HCT116 (cell line): ENCODE results near the gene CCDC117. TPM values are rescaled to one million over a fixed set of nuclear protein-coding genes. Genes with fewer than 3 reads are reported as not detected.

Source experiments
- ATAC-seq: fragments of 200-7000 bp; cut with Tn5 transposase; 2 replicates; pipeline ENCODE4 v1.9.1; 2020; ENCODE audit warnings: mild to moderate bottlenecking, moderate library complexity
- BruUV-seq: library from RNA; stranded (reverse); fragments of 400-500 nt; replicated peaks from 2 replicates; lab custom pipeline; 2021; lab: Mats Ljungman, UMichigan
- CTCF ChIA-PET: fragments of 300-600 bp; sonication (Branson Sonifier 250); formaldehyde crosslinking; loops from one replicate; lab custom pipeline; 2021; ENCODE audit warnings: antibody characterized with exemption; lab: Charles Lee
- POLR2A ChIA-PET: fragments of 300-600, 350-600 bp; sonication (Branson Sonifier 250); formaldehyde crosslinking; loops from one replicate; lab custom pipeline; 2021; ENCODE audit warnings: antibody characterized with exemption; lab: Charles Lee
- RAD21 ChIA-PET, 2 experiments: fragments of 300-600 bp; sonication (Branson Sonifier 250); formaldehyde crosslinking; loops; one replicate each; lab custom pipeline; 2023; ENCODE audit warnings: low total read pairs in 2 of 2; ENCODE audit not compliant: uncharacterized antibody in 2 of 2, unreplicated experiment in 2 of 2, low non-redundant PET in 1 of 2; lab: Charles Lee
- DNase-seq: peaks from one replicate; pipeline ENCODE4 v3.0.0-alpha.2; 2010; ENCODE audit warnings: low read depth, low spot score
- H2AFZ ChIP-seq: fragments of 200-600 bp; shearing (Covaris generic), sonication (generic); 2 replicates; pipeline ENCODE4 v1.6.1; 2017; ENCODE audit warnings: low read depth, mixed run types, mixed read lengths, antibody characterized with exemption, low read length; ENCODE audit not compliant: poor library complexity, severe bottlenecking
- H3K27ac ChIP-seq: 2 replicates; pipeline ENCODE4 v1.5.1; 2012; ENCODE audit warnings: low read depth, low read length
- H3K27me3 ChIP-seq: fragments of 200-600 bp; sonication (generic); 2 replicates; pipeline ENCODE4 v1.6.1; 2016; ENCODE audit warnings: mixed run types, low read length, mixed read lengths; ENCODE audit not compliant: insufficient read depth
- H3K36me3 ChIP-seq, 2 experiments: fragments of 200-500 bp in 1 of 2; fragments of 200-600 bp in 1 of 2; sonication (Bioruptor generic) in 1 of 2; sonication (generic) in 1 of 2; 2 replicates each; pipeline versions ENCODE4 v1.5.1 to v1.6.1; 2014 to 2016; ENCODE audit warnings: low read length in 2 of 2, inconsistent platforms in 1 of 2, mixed read lengths in 1 of 2, mixed run types in 1 of 2; ENCODE audit not compliant: insufficient read depth in 2 of 2, control insufficient read depth in 1 of 2
- H3K4me1 ChIP-seq, 2 experiments: fragments of 200-600 bp in 1 of 2; sonication (generic) in 1 of 2; 2 replicates each; pipeline versions ENCODE4 v1.5.1 to v1.6.1; 2012 to 2017; ENCODE audit warnings: low read length in 2 of 2, inconsistent platforms in 1 of 2, mild to moderate bottlenecking in 1 of 2, mixed read lengths in 1 of 2, mixed run types in 1 of 2, moderate library complexity in 1 of 2; ENCODE audit not compliant: insufficient read depth in 2 of 2, control insufficient read depth in 1 of 2
- H3K4me2 ChIP-seq: fragments of 200-600 bp; sonication (generic); 2 replicates; pipeline ENCODE4 v1.6.1; 2017; ENCODE audit warnings: mixed run types, low read length, mixed read lengths
- H3K4me3 ChIP-seq, 2 experiments: fragments of 200-600 bp in 1 of 2; sonication (generic) in 1 of 2; replicated peaks in 1 of 2; 2 replicates each; pipeline ENCODE4 v1.5.1; 2011 to 2016; ENCODE audit warnings: low read length in 2 of 2, control low read depth in 1 of 2, low read depth in 1 of 2, mild to moderate bottlenecking in 1 of 2, mixed read lengths in 1 of 2, mixed run types in 1 of 2
- H3K79me2 ChIP-seq: fragments of 200-600 bp; sonication (generic); 2 replicates; pipeline ENCODE4 v1.6.1; 2017; ENCODE audit warnings: mild to moderate bottlenecking, mixed run types, low read length, moderate library complexity, mixed read lengths; ENCODE audit not compliant: insufficient read depth
- H3K9ac ChIP-seq: fragments of 200-600 bp; sonication (generic); 2 replicates; pipeline ENCODE4 v1.6.1; 2016; ENCODE audit warnings: low read length, mixed read lengths
- H3K9me2 ChIP-seq: fragments of 200-600 bp; sonication (generic), shearing (Covaris generic); 2 replicates; pipeline ENCODE4 v1.6.1; 2017; ENCODE audit warnings: mixed run types, mild to moderate bottlenecking, moderate library complexity; ENCODE audit not compliant: insufficient read depth
- H3K9me3 ChIP-seq, 2 experiments: fragments of 200-500 bp in 1 of 2; fragments of 200-600 bp in 1 of 2; sonication (Bioruptor generic) in 1 of 2; sonication (generic) in 1 of 2; 2 replicates each; pipeline ENCODE4 v1.6.1; 2014 to 2017; ENCODE audit warnings: low read length in 2 of 2, mixed read lengths in 2 of 2, inconsistent platforms in 1 of 2, low read depth in 1 of 2, mild to moderate bottlenecking in 1 of 2, mixed run types in 1 of 2, moderate library complexity in 1 of 2; ENCODE audit not compliant: control insufficient read depth in 1 of 2, insufficient read depth in 1 of 2
- H4K20me1 ChIP-seq: fragments of 200-600 bp; sonication (generic), shearing (Covaris generic); 2 replicates; pipeline ENCODE4 v1.6.1; 2017; ENCODE audit warnings: mixed run types, mild to moderate bottlenecking, moderate library complexity; ENCODE audit not compliant: insufficient read depth
- CBX3 ChIP-seq: IDR thresholded peaks from 2 replicates; pipeline ENCODE4 v1.6.1; 2012; ENCODE audit warnings: low read depth
- ELF1 ChIP-seq: IDR thresholded peaks from 2 replicates; pipeline ENCODE4 v1.6.1; 2012; ENCODE audit warnings: low read depth, borderline replicate concordance
- EZH2 ChIP-seq: fragments of 200-600 bp; sonication (generic); IDR thresholded peaks from 2 replicates; pipeline ENCODE4 v1.6.1; 2017; ENCODE audit warnings: antibody characterized with exemption, mixed run types
- EZH2phosphoT487 ChIP-seq: fragments of 200-600 bp; IDR thresholded peaks from 2 replicates; pipeline ENCODE4 v1.6.1; 2018; ENCODE audit warnings: antibody characterized with exemption, borderline replicate concordance
- FOSL1 ChIP-seq: IDR thresholded peaks from 2 replicates; pipeline ENCODE4 v1.6.1; 2012; ENCODE audit warnings: low read depth
- JUND ChIP-seq: IDR thresholded peaks from 2 replicates; pipeline ENCODE4 v1.6.1; 2012
- POLR2A ChIP-seq: IDR thresholded peaks from 2 replicates; pipeline ENCODE4 v1.7.0; 2011; ENCODE audit warnings: borderline replicate concordance; ENCODE audit not compliant: insufficient read depth, insufficient read length; ENCODE audit errors: extremely low read depth
- RAD21 ChIP-seq: IDR thresholded peaks from 2 replicates; pipeline ENCODE4 v1.6.1; 2012; ENCODE audit warnings: low read depth, mild to moderate bottlenecking
- SRF ChIP-seq: IDR thresholded peaks from 2 replicates; pipeline ENCODE4 v1.6.1; 2012; ENCODE audit warnings: low read depth
- TCF7L2 ChIP-seq: IDR thresholded peaks from 2 replicates; pipeline ENCODE4 v1.7.0; 2011; ENCODE audit warnings: borderline replicate concordance, inconsistent platforms; ENCODE audit not compliant: insufficient read depth, insufficient read length; ENCODE audit errors: extremely low read depth
- ZFX ChIP-seq: fragments of 450-650 bp; IDR thresholded peaks from 2 replicates; pipeline ENCODE4 v1.6.1; 2017
- ZNF274 ChIP-seq: fragments of 200-500 bp; sonication (Bioruptor generic); IDR thresholded peaks from 2 replicates; pipeline ENCODE4 v1.6.1; 2014; ENCODE audit warnings: mild to moderate bottlenecking, low read depth, low read length, inconsistent platforms
- intact Hi-C: fragments of 100-400 bp; cut with micrococcal nuclease; formaldehyde crosslinking; loops from 2 replicates; pipeline ENCODE4 v1.10.0; 2022
- total RNA-seq: library from RNA; stranded (reverse); gene quantifications from one replicate; pipeline ENCODE4 v1.2.1, GENCODE V29; 2021; ENCODE audit not compliant: unreplicated experiment
- TF ChIP-seq, protein P1 (sequence below): IDR thresholded peaks from 2 replicates; pipeline ENCODE4 v1.6.1; 2012; ENCODE audit warnings: low read depth

The CCDC117 gene
- total RNA-seq, 1 experiment from 2014 or later: 22.1 TPM

DNA sequence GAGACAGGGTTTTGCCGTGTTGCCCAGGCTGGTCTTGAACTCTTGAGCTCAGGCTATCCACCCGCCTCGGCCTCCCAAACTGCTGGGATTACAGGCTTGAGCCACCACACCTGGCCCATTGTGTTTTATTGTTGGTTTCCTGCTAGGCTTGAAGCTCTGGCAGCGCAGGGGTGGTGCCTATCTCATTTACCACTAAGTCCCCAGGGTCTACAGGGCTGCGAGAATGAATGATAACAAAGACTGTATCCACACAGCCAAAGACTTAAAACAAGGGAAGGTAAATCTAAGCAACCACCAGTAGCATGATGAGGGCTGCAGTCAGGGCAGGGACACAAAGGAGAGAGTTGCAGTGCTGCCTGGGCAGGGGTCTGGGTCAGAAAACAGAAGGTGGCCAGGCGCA lies 65.1 kb downstream of the CCDC117 start:
- TF ChIP-seq POLR2A: no peak
- no peak for TF ChIP-seq EZH2phosphoT487
- TF ChIP-seq TCF7L2: no peak
- no peak for TF ChIP-seq ZFX
- TF ChIP-seq ELF1: no peak
- no peak for TF ChIP-seq CBX3
- TF ChIP-seq EZH2: no peak
- TF ChIP-seq SRF: no peak
- TF ChIP-seq, protein P1, sequence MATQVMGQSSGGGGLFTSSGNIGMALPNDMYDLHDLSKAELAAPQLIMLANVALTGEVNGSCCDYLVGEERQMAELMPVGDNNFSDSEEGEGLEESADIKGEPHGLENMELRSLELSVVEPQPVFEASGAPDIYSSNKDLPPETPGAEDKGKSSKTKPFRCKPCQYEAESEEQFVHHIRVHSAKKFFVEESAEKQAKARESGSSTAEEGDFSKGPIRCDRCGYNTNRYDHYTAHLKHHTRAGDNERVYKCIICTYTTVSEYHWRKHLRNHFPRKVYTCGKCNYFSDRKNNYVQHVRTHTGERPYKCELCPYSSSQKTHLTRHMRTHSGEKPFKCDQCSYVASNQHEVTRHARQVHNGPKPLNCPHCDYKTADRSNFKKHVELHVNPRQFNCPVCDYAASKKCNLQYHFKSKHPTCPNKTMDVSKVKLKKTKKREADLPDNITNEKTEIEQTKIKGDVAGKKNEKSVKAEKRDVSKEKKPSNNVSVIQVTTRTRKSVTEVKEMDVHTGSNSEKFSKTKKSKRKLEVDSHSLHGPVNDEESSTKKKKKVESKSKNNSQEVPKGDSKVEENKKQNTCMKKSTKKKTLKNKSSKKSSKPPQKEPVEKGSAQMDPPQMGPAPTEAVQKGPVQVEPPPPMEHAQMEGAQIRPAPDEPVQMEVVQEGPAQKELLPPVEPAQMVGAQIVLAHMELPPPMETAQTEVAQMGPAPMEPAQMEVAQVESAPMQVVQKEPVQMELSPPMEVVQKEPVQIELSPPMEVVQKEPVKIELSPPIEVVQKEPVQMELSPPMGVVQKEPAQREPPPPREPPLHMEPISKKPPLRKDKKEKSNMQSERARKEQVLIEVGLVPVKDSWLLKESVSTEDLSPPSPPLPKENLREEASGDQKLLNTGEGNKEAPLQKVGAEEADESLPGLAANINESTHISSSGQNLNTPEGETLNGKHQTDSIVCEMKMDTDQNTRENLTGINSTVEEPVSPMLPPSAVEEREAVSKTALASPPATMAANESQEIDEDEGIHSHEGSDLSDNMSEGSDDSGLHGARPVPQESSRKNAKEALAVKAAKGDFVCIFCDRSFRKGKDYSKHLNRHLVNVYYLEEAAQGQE: no peak
- no peak for TF ChIP-seq FOSL1
- no peak for TF ChIP-seq ZNF274
- no peak for TF ChIP-seq JUND
- TF ChIP-seq RAD21: no peak
- TF ChIP-seq, all 23 proteins: peak for 0
- no peaks in the 10 kb centered on the region for H3K27me3 ChIP-seq
- ChIA-PET POLR2A (no interaction called here), CTCF (interaction anchor here (1.5 kb wide), 1 partner anchor 203 kb away, joined by 7 read pairs; no protein-coding TSS in a partner anchor), RAD21 (interaction anchor here in 1 of 2 experiments (0.6 kb wide), 1 partner anchor 227 kb away, joined by 14 read pairs; no protein-coding TSS in a partner anchor)
- no peak overlapping the region for H3K4me3 ChIP-seq
- H3K9me3 ChIP-seq: no peaks in the 10 kb centered on the region
- BruUV-seq: no TSS peak
- H2AFZ ChIP-seq: no peak overlapping the region
- H3K4me2 ChIP-seq: no peak overlapping the region
- no peaks in the 10 kb centered on the region for H3K4me1 ChIP-seq
- DNase-seq (no peak), ATAC-seq (no peak)
- H3K36me3 ChIP-seq: no peaks in the 10 kb centered on the region
- no peak overlapping the region for H3K9ac ChIP-seq
- no peaks in the 10 kb centered on the region for H3K9me2 ChIP-seq
- H3K27ac ChIP-seq: no peak overlapping the region
- intact Hi-C loops: no loop called here
- H4K20me1 ChIP-seq: no peaks in the 10 kb centered on the region
- H3K79me2 ChIP-seq: no peaks in the 10 kb centered on the region

Other genes starting within 250 kb of the CCDC117 start
- 0.12 TPM for gene TTC28, start 92.9 kb upstream of the CCDC117 start, total RNA-seq
- gene CHEK2, start 30.9 kb upstream of the CCDC117 start, total RNA-seq: 47.1 TPM
- gene HSCB, start 30.7 kb upstream of the CCDC117 start, total RNA-seq: 14.5 TPM
- gene XBP1, start 27.9 kb downstream of the CCDC117 start, total RNA-seq: 81.3 TPM
- gene ZNRF3, start 110.9 kb downstream of the CCDC117 start, total RNA-seq: 12.2 TPM